ENCODE data around the gene MS4A5.

Gene MS4A5

GRCh38 chr11:60469723-60470122 lies 40.4 kb downstream of the MS4A5 start:
- H3K4me1 ChIP-seq (ENCODE audit: control insufficient read depth in 1 of 2, insufficient read depth in 2 of 2, low read length in 2 of 2) = no peaks in the 10 kb centered on the region
- no peaks in the 10 kb centered on the region for H3K27me3 ChIP-seq (ENCODE audit: control insufficient read depth in 1 of 2, insufficient read depth in 2 of 2, low read length in 2 of 2)
- no peaks in the 10 kb centered on the region for H3K36me3 ChIP-seq (ENCODE audit: control insufficient read depth in 1 of 2, insufficient read depth in 2 of 2, low read length in 2 of 2)
- no peak overlapping the region for H3K9ac ChIP-seq (ENCODE audit: low read depth in 1 of 2, low read length in 2 of 2)
- H3K9me3 ChIP-seq (ENCODE audit: control insufficient read depth in 1 of 2, low read length in 2 of 2) = no peaks in the 10 kb centered on the region
- H3K4me3 ChIP-seq (ENCODE audit: low read depth in 1 of 2, low read length in 2 of 2) = no peak overlapping the region
- no peak overlapping the region for H3K27ac ChIP-seq (ENCODE audit: low read depth, low read length)

- Histone ChIP-seq H3K9ac (ENCODE audit: low read depth in 1 of 2, low read length in 2 of 2) (no peak overlapping the region), H3K27ac (ENCODE audit: low read depth, low read length) (no peak overlapping the region), H3K36me3 (ENCODE audit: control insufficient read depth in 1 of 2, insufficient read depth in 2 of 2, low read length in 2 of 2) (no peaks in the 10 kb centered on the region), H3K9me3 (ENCODE audit: control insufficient read depth in 1 of 2, low read length in 2 of 2) (no peaks in the 10 kb centered on the region), H3K27me3 (ENCODE audit: control insufficient read depth in 1 of 2, insufficient read depth in 2 of 2, low read length in 2 of 2) (no peaks in the 10 kb centered on the region), H3K4me1 (ENCODE audit: control insufficient read depth in 1 of 2, insufficient read depth in 2 of 2, low read length in 2 of 2) (no peaks in the 10 kb centered on the region), H3K4me3 (ENCODE audit: low read depth in 1 of 2, low read length in 2 of 2) (no peak overlapping the region)
These were observed 47.7 kb downstream of the MS4A5 start for GRCh38 chr11:60477035-60477445.

GRCh38 chr11:60482361-60482760 lies 53.0 kb downstream of the MS4A5 start:
- no peak overlapping the region for H3K4me3 ChIP-seq (ENCODE audit: low read depth in 1 of 2, low read length in 2 of 2)
- no peaks in the 10 kb centered on the region for H3K9me3 ChIP-seq (ENCODE audit: control insufficient read depth in 1 of 2, low read length in 2 of 2)
- no peak overlapping the region for H3K27ac ChIP-seq (ENCODE audit: low read depth, low read length)
- no peaks in the 10 kb centered on the region for H3K27me3 ChIP-seq (ENCODE audit: control insufficient read depth in 1 of 2, insufficient read depth in 2 of 2, low read length in 2 of 2)
- H3K4me1 ChIP-seq (ENCODE audit: control insufficient read depth in 1 of 2, insufficient read depth in 2 of 2, low read length in 2 of 2) = no peaks in the 10 kb centered on the region
- no peaks in the 10 kb centered on the region for H3K36me3 ChIP-seq (ENCODE audit: control insufficient read depth in 1 of 2, insufficient read depth in 2 of 2, low read length in 2 of 2)
- H3K9ac ChIP-seq (ENCODE audit: low read depth in 1 of 2, low read length in 2 of 2) = no peak overlapping the region

DNA sequence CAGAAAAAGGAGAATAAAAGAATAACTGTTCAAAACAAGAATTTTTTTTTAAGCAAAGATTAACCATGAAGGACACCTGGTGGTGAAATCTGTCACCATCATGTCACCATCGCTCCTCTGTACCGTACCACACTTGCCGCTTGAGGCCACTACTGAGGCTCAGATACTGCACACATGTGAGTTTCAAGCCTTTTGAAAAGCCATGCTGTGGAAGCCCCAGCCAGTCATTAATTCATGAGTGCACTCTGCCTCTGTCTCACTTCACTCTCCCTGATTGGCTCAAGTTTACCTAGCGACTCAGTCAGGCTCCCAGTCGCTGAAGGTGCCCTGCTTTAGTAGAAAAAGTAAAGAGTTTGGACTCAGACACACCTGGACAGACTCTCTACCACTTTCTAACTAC lies 56.6 kb downstream of the MS4A5 start:
- Histone ChIP-seq H3K9ac (ENCODE audit: low read depth in 1 of 2, low read length in 2 of 2) (no peak overlapping the region), H3K36me3 (ENCODE audit: control insufficient read depth in 1 of 2, insufficient read depth in 2 of 2, low read length in 2 of 2) (no peaks in the 10 kb centered on the region), H3K27me3 (ENCODE audit: control insufficient read depth in 1 of 2, insufficient read depth in 2 of 2, low read length in 2 of 2) (no peaks in the 10 kb centered on the region), H3K4me3 (ENCODE audit: low read depth in 1 of 2, low read length in 2 of 2) (no peak overlapping the region), H3K9me3 (ENCODE audit: control insufficient read depth in 1 of 2, low read length in 2 of 2) (no peaks in the 10 kb centered on the region), H3K4me1 (ENCODE audit: control insufficient read depth in 1 of 2, insufficient read depth in 2 of 2, low read length in 2 of 2) (no peaks in the 10 kb centered on the region), H3K27ac (ENCODE audit: low read depth, low read length) (no peak overlapping the region)

DNA sequence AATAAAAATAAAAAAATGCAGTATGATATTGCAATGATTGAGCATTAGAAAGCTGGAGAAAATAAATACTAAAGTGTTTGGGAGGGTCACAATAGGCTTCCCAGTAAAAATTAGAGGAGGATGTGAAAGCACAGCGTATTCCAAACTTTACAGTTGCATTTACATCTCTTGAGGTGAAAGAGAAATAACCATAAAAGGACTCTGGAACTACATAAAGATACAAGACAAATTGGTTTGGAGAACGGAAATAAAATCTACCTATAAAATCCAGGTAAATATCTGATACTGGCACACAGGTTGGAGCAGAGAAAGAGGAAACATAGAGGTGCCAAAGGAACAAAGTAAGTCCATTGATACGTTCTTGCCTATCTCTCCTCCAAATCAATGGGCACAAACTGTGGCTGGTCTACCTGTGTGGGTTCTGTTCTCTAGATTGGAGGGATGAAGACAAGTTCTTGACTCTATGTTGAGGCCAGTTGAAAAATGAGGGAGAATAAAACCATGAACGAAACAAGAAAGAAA lies 63.2 kb downstream of the MS4A5 start, which contains the start of gene MS4A12:
MS4A12 (plus strand) TSS at position 291 of the 522 bp plus-strand sequence. CDS start 4,541 bp downstream, outside the sequence.
- Histone ChIP-seq H3K27me3 (ENCODE audit: control insufficient read depth in 1 of 2, insufficient read depth in 2 of 2, low read length in 2 of 2) (no peaks in the 10 kb centered on the region), H3K4me1 (ENCODE audit: control insufficient read depth in 1 of 2, insufficient read depth in 2 of 2, low read length in 2 of 2) (no peaks in the 10 kb centered on the region), H3K36me3 (ENCODE audit: control insufficient read depth in 1 of 2, insufficient read depth in 2 of 2, low read length in 2 of 2) (no peaks in the 10 kb centered on the region), H3K9ac (ENCODE audit: low read depth in 1 of 2, low read length in 2 of 2) (no peak within 1 kb of the TSS), H3K9me3 (ENCODE audit: control insufficient read depth in 1 of 2, low read length in 2 of 2) (no peaks in the 10 kb centered on the region), H3K4me3 (ENCODE audit: low read depth in 1 of 2, low read length in 2 of 2) (no peak within 1 kb of the TSS), H3K27ac (ENCODE audit: low read depth, low read length) (no peak within 1 kb of the TSS)

GRCh38 chr11:60493454-60493853 lies 64.1 kb downstream of the MS4A5 start:
- Histone ChIP-seq H3K4me1 (ENCODE audit: control insufficient read depth in 1 of 2, insufficient read depth in 2 of 2, low read length in 2 of 2) (no peaks in the 10 kb centered on the region), H3K27ac (ENCODE audit: low read depth, low read length) (no peak overlapping the region), H3K27me3 (ENCODE audit: control insufficient read depth in 1 of 2, insufficient read depth in 2 of 2, low read length in 2 of 2) (no peaks in the 10 kb centered on the region), H3K4me3 (ENCODE audit: low read depth in 1 of 2, low read length in 2 of 2) (no peak overlapping the region), H3K9me3 (ENCODE audit: control insufficient read depth in 1 of 2, low read length in 2 of 2) (no peaks in the 10 kb centered on the region), H3K9ac (ENCODE audit: low read depth in 1 of 2, low read length in 2 of 2) (no peak overlapping the region), H3K36me3 (ENCODE audit: control insufficient read depth in 1 of 2, insufficient read depth in 2 of 2, low read length in 2 of 2) (no peaks in the 10 kb centered on the region)
